ENCODE results near the gene KLF6. TPM values are rescaled to one million over a fixed set of nuclear protein-coding genes. Genes with fewer than 3 reads are reported as not detected.

KLF6 gene
- total RNA-seq: 10 to 100 TPM; 35.7 to 46.1 (median 39.9) TPM
- 27.2 TPM for polyA plus RNA-seq
- long read RNA-seq, donor 1, full-length matches to known transcripts: 74 of 95 reads
- long read RNA-seq, donor 1, partial matches to known transcripts: 6 of 95 reads
- long read RNA-seq, donor 1, other reads (novel, unspliced or antisense): 15 of 95 reads
- long read RNA-seq, donor 2, full-length matches to known transcripts: 32 of 41 reads
- long read RNA-seq, donor 2, partial matches to known transcripts: 2 of 41 reads
- long read RNA-seq, donor 2, other reads (novel, unspliced or antisense): 7 of 41 reads
- long read RNA-seq, donor 3, full-length matches to known transcripts: 121 of 153 reads
- long read RNA-seq, donor 3, partial matches to known transcripts: 2 of 153 reads
- long read RNA-seq, donor 3, other reads (novel, unspliced or antisense): 30 of 153 reads
- long read RNA-seq, donor 4, full-length matches to known transcripts: 19 of 24 reads
- long read RNA-seq, donor 4, partial matches to known transcripts: 1 of 24 reads
- long read RNA-seq, donor 4, other reads (novel, unspliced or antisense): 4 of 24 reads

- Histone ChIP-seq H3K9me3 (ENCODE audit: control insufficient read depth, low read length) (no peaks in the 10 kb centered on the region), H3K27me3 (ENCODE audit: control insufficient read depth, insufficient read depth) (no peaks in the 10 kb centered on the region), H3K4me1 (ENCODE audit: control insufficient read depth, insufficient read depth, low read length) (peaks cover 6% of the 10 kb centered on the region), H3K27ac (ENCODE audit: low read length) (peak within 1 kb of the TSS; percentile 100), H3K4me3 (ENCODE audit: low read length) (peak within 1 kb of the TSS; percentile 91)
- whole genome bisulfite sequencing: under 1% methylated on average over 69 of the region's 69 CpGs
- peak; percentile 8 to 16 for ATAC-seq
- peak; percentile 73 to 90 (median 89) for DNase-seq
- intact Hi-C loops (cut with DNase I): loop anchor here (5.0 to 10.0 kb wide), 9 partner anchors 37 to 980 kb away; no protein-coding TSS in a partner anchor
These were observed at the start of gene KLF6 for GRCh38 chr10:3784510-3785250. Gene KLF6, minus strand, starts transcription at chr10:3785209. Its CDS starts 195 bp downstream, at chr10:3785014.

DNA sequence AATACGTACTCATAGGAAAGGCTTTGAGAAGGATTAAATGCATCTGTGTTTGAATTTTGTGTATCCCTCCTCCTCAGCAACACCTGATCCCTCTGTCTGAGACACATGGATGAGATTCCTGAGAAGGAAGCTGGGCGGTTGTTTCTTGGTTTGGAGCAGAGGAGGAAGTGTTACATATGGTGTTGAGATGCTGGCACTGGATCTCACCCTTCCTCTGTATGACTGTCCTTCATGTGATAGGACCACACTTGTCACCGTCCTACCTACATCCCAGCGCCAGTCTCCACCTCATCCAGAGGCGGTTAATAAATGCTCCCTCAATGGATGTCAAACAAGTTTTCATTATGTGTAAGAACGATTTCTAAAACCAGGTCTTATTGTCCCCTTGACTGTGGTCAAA, 49.4 kb upstream of the KLF6 start:
- WGBS: 95% methylated on average over 6 of the region's 6 CpGs
- ATAC-seq (no peak), DNase-seq (no peak)
- H3K4me1 ChIP-seq (ENCODE audit: control insufficient read depth, insufficient read depth, low read length): no peaks in the 10 kb centered on the region
- H3K4me3 ChIP-seq (ENCODE audit: low read length): no peak overlapping the region
- intact Hi-C loops (cut with DNase I): no loop called here
- H3K27ac ChIP-seq (ENCODE audit: low read length): no peak overlapping the region
- no peaks in the 10 kb centered on the region for H3K27me3 ChIP-seq (ENCODE audit: control insufficient read depth, insufficient read depth)
- no peaks in the 10 kb centered on the region for H3K9me3 ChIP-seq (ENCODE audit: control insufficient read depth, low read length)

DNA sequence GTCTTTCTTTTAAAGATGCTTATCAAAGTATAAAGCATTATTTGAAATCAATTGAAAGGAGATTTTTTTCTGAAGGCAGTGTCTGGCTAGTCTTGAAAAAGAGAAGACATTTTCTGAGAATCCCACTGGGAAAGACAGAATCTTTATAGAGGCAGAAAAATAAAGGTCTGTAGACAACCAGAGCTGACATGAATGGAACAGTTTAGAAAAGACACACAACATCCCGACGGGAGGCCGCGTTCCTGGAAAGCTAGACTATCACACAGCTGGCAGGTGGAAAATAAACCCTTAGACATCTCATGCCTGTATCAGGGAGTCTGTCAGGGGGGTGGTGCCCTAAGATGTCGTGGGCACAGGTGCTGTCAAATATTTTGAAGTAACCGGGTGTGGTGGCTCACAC, 48.0 kb upstream of the KLF6 start:
- Histone ChIP-seq H3K27ac (ENCODE audit: low read length) (no peak overlapping the region), H3K4me1 (ENCODE audit: control insufficient read depth, insufficient read depth, low read length) (peaks cover 2% of the 10 kb centered on the region), H3K9me3 (ENCODE audit: control insufficient read depth, low read length) (no peaks in the 10 kb centered on the region), H3K27me3 (ENCODE audit: control insufficient read depth, insufficient read depth) (no peaks in the 10 kb centered on the region), H3K4me3 (ENCODE audit: low read length) (no peak overlapping the region)
- DNase-seq (no peak), ATAC-seq (no peak)
- 92% methylated on average over 6 of the region's 6 CpGs for WGBS
- intact Hi-C loops (cut with DNase I): no loop called here

- Histone ChIP-seq H3K27ac (ENCODE audit: low read length) (no peak overlapping the region), H3K4me1 (ENCODE audit: control insufficient read depth, insufficient read depth, low read length) (peaks cover 2% of the 10 kb centered on the region), H3K4me3 (ENCODE audit: low read length) (no peak overlapping the region), H3K9me3 (ENCODE audit: control insufficient read depth, low read length) (no peaks in the 10 kb centered on the region), H3K27me3 (ENCODE audit: control insufficient read depth, insufficient read depth) (no peaks in the 10 kb centered on the region)
- intact Hi-C loops (cut with DNase I): no loop called here
- no peak for ATAC-seq
- DNase-seq: no peak
- WGBS: 90% methylated on average over 5 of the region's 5 CpGs
These were observed 47.2 kb upstream of the KLF6 start for GRCh38 chr10:3832022-3832786.

GRCh38 chr10:3831608-3832007, 46.6 kb upstream of the KLF6 start:
- 63% methylated on average over 4 of the region's 4 CpGs for WGBS
- Histone ChIP-seq H3K27ac (ENCODE audit: low read length) (no peak overlapping the region), H3K27me3 (ENCODE audit: control insufficient read depth, insufficient read depth) (no peaks in the 10 kb centered on the region), H3K4me1 (ENCODE audit: control insufficient read depth, insufficient read depth, low read length) (peaks cover 2% of the 10 kb centered on the region), H3K9me3 (ENCODE audit: control insufficient read depth, low read length) (no peaks in the 10 kb centered on the region), H3K4me3 (ENCODE audit: low read length) (no peak overlapping the region)
- ATAC-seq (no peak), DNase-seq (no peak)
- intact Hi-C loops (cut with DNase I): no loop called here

- ATAC-seq: no peak
- Histone ChIP-seq H3K4me3 (ENCODE audit: low read length) (no peak overlapping the region), H3K9me3 (ENCODE audit: control insufficient read depth, low read length) (no peaks in the 10 kb centered on the region), H3K27ac (ENCODE audit: low read length) (no peak overlapping the region), H3K4me1 (ENCODE audit: control insufficient read depth, insufficient read depth, low read length) (peaks cover 2% of the 10 kb centered on the region), H3K27me3 (ENCODE audit: control insufficient read depth, insufficient read depth) (no peaks in the 10 kb centered on the region)
- intact Hi-C loops (cut with DNase I): no loop called here
- 93% methylated on average over 1 of the region's 1 CpG for WGBS
- DNase-seq: no peak
These were observed 45.9 kb upstream of the KLF6 start for GRCh38 chr10:3830946-3831345.

DNA sequence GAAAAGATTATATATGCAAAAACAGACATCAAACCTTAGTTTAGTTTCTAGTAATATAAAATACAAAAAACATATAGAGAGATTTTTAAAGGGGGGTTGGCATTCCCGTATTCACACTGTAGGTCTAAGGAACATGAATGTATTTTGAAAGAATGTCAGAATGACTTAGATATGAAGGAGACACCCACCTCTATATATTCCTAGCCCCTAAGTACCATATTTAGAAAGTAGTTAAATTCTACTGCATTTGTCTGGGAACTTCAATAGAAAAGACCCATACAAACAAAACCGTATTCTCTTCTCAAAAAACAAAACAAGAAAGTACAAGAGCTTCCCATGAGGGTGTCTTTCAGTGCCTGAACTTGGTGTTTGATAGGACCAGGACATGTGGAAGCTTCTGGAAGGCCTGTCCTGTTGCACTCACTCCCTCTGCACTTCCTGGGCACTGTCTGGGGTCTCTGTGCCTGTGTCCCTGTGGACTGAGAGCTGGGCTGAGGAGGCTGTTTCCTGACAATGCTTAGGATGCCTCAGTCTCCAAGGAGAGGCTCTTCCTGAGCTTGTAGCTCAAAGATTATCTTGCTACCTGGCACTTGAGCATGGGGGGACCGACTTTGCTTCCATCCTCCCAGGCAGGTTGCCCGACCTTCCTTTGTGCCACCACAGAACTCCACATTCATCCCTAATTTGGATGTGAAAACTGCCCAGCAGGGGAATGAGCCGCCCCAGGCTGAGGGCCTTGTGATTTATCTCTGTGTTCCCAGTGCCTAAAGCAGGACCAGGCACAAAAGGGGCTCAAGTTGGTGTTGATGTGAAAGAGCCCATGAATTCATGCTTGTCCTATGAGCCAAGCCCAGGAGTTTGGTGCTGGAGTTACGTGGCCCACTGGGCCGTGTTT, 44.4 kb upstream of the KLF6 start:
- Histone ChIP-seq H3K9me3 (ENCODE audit: control insufficient read depth, low read length) (no peaks in the 10 kb centered on the region), H3K27me3 (ENCODE audit: control insufficient read depth, insufficient read depth) (no peaks in the 10 kb centered on the region), H3K4me3 (ENCODE audit: low read length) (peak overlapping the region; percentile 64), H3K27ac (ENCODE audit: low read length) (peak overlapping the region; percentile 42), H3K4me1 (ENCODE audit: control insufficient read depth, insufficient read depth, low read length) (peaks cover 2% of the 10 kb centered on the region)
- intact Hi-C loops (cut with DNase I): no loop called here
- WGBS: 60% methylated on average over 7 of the region's 7 CpGs
- DNase-seq (no peak), ATAC-seq (no peak)

GRCh38 chr10:3828404-3829155, 43.6 kb upstream of the KLF6 start:
- DNase-seq (peak in 2 of 3 donors; percentile 42 to 77), ATAC-seq (peak; percentile 48 to 50)
- Histone ChIP-seq H3K4me3 (ENCODE audit: low read length) (peak overlapping the region; percentile 64), H3K4me1 (ENCODE audit: control insufficient read depth, insufficient read depth, low read length) (peaks cover 2% of the 10 kb centered on the region), H3K27me3 (ENCODE audit: control insufficient read depth, insufficient read depth) (no peaks in the 10 kb centered on the region), H3K27ac (ENCODE audit: low read length) (peak overlapping the region; percentile 13), H3K9me3 (ENCODE audit: control insufficient read depth, low read length) (no peaks in the 10 kb centered on the region)
- WGBS: 4% methylated on average over 14 of the region's 14 CpGs
- intact Hi-C loops (cut with DNase I): no loop called here

DNA sequence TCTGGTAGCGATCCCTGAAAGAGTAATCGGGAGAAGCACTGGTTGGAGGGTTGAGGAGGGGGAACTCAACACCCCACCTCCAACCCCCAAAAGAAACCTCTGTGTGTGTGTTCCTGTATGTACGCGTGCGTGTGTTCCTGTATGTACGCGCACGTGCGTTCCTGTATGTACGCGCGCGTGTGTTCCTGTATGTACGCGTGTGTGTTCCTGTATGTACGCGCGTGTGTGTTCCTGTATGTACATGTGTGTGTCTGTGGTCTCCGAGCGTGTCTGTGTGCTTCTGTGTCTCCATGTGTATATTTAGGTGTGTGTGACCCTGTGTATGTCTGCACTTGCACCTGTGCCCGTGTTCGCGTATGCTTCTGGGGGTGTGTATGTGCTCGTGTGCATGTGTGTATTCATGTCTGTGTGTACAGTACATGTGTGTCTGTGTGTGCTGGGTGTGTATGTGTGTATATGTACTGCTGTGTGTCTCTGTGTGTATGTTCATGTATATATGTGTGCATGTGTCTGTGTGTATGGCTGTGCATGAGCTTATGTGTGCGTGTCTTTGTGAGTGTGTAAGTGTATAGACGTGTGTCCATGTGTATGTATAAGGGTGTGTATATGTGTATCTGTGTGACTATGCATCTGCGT, 42.9 kb upstream of the KLF6 start:
- ATAC-seq: peak in 1 of 2 donors; percentile 12
- DNase-seq: no peak
- WGBS: 94% methylated on average over 27 of the region's 27 CpGs
- H3K4me3 ChIP-seq (ENCODE audit: low read length): no peak overlapping the region
- no peaks in the 10 kb centered on the region for H3K9me3 ChIP-seq (ENCODE audit: control insufficient read depth, low read length)
- H3K27me3 ChIP-seq (ENCODE audit: control insufficient read depth, insufficient read depth): no peaks in the 10 kb centered on the region
- H3K27ac ChIP-seq (ENCODE audit: low read length): no peak overlapping the region
- peaks cover 2% of the 10 kb centered on the region for H3K4me1 ChIP-seq (ENCODE audit: control insufficient read depth, insufficient read depth, low read length)
- intact Hi-C loops (cut with DNase I): no loop called here

Measured in right cardiac atrium (tissue), 5 donors.